Mesenchymal stem cell (in vitro differentiated cells and primary cell): ENCODE results near the gene KNL1.
A peak's percentile ranks its signal among the peaks of the same experiment; 100 is the strongest.

Source experiments
- DNase-seq: peaks from one replicate; pipeline ENCODE4 v3.0.0-alpha.2; 2013
- H2AFZ ChIP-seq: one replicate; pipeline ENCODE4 v1.6.1; 2013; ENCODE audit warnings: low read depth, mild to moderate bottlenecking, control low read depth, inconsistent platforms, low read length, moderate library complexity
- H2AK5ac ChIP-seq: 2 replicates; pipeline ENCODE4 v1.6.1; 2013; ENCODE audit warnings: low read length, moderate library complexity, mild to moderate bottlenecking, inconsistent platforms; ENCODE audit not compliant: severe bottlenecking
- H2BK120ac ChIP-seq: one replicate; pipeline ENCODE4 v1.6.1; 2013; ENCODE audit warnings: low read depth, mild to moderate bottlenecking, inconsistent platforms, low read length, moderate library complexity
- H2BK12ac ChIP-seq, 2 experiments: one replicate each; pipeline ENCODE4 v1.6.1; 2013; ENCODE audit warnings: inconsistent platforms in 2 of 2, low read length in 2 of 2, mild to moderate bottlenecking in 2 of 2, moderate library complexity in 2 of 2, control low read depth in 1 of 2
- H2BK15ac ChIP-seq: one replicate; pipeline ENCODE4 v1.6.1; 2013; ENCODE audit warnings: mild to moderate bottlenecking, low read depth, inconsistent platforms; ENCODE audit not compliant: poor library complexity, severe bottlenecking
- H2BK5ac ChIP-seq: 2 replicates; pipeline ENCODE4 v1.6.1; 2013; ENCODE audit warnings: low read depth, mild to moderate bottlenecking, low read length, control low read depth, inconsistent platforms; ENCODE audit not compliant: poor library complexity, severe bottlenecking
- H3K14ac ChIP-seq, 2 experiments: one replicate each; pipeline ENCODE4 v1.6.1; 2013; ENCODE audit warnings: inconsistent platforms in 2 of 2, low read length in 2 of 2, control low read depth in 1 of 2, mild to moderate bottlenecking in 1 of 2, moderate library complexity in 1 of 2
- H3K18ac ChIP-seq, 2 experiments: one replicate each; pipeline ENCODE4 v1.6.1; 2013; ENCODE audit warnings: inconsistent platforms in 2 of 2, low read length in 2 of 2, control low read depth in 1 of 2, low read depth in 1 of 2, mild to moderate bottlenecking in 1 of 2
- H3K23ac ChIP-seq, 2 experiments: one replicate each; pipeline ENCODE4 v1.6.1; 2013; ENCODE audit warnings: inconsistent platforms in 2 of 2, low read length in 2 of 2, mild to moderate bottlenecking in 2 of 2, moderate library complexity in 2 of 2, control low read depth in 1 of 2
- H3K27ac ChIP-seq: 2 replicates; pipeline ENCODE4 v1.5.1; 2013; ENCODE audit warnings: mild to moderate bottlenecking, moderate library complexity, low read length, control low read depth, inconsistent platforms; ENCODE audit not compliant: poor library complexity, severe bottlenecking
- H3K27me3 ChIP-seq, 2 experiments: 2 replicates each; pipeline versions ENCODE4 v1.6.1 to v1.7.0; 2013; ENCODE audit warnings: low read length in 2 of 2, mild to moderate bottlenecking in 2 of 2, moderate library complexity in 2 of 2, control low read depth in 1 of 2, inconsistent platforms in 1 of 2; ENCODE audit not compliant: control insufficient read depth in 1 of 2, insufficient read depth in 1 of 2
- H3K36me3 ChIP-seq, 2 experiments: 2 replicates each; pipeline versions ENCODE4 v1.6.1 to v1.7.0; 2013; ENCODE audit warnings: low read length in 2 of 2, control low read depth in 1 of 2, inconsistent platforms in 1 of 2, low read depth in 1 of 2, mild to moderate bottlenecking in 1 of 2; ENCODE audit not compliant: insufficient read depth in 2 of 2, control insufficient read depth in 1 of 2
- H3K4ac ChIP-seq, 2 experiments: one replicate each; pipeline ENCODE4 v1.6.1; 2013; ENCODE audit warnings: inconsistent platforms in 2 of 2, low read length in 2 of 2, mild to moderate bottlenecking in 2 of 2, moderate library complexity in 2 of 2, control low read depth in 1 of 2, low read depth in 1 of 2
- H3K4me1 ChIP-seq: 2 replicates; pipeline ENCODE4 v1.6.1; 2013; ENCODE audit warnings: low read depth, low read length, control low read depth; ENCODE audit not compliant: control insufficient read depth, insufficient read depth
- H3K4me2 ChIP-seq: 2 replicates; pipeline ENCODE4 v1.6.1; 2013; ENCODE audit warnings: low read length, mild to moderate bottlenecking, inconsistent platforms; ENCODE audit not compliant: poor library complexity, severe bottlenecking
- H3K4me3 ChIP-seq, 2 experiments: 2 replicates each; pipeline versions ENCODE4 v1.5.1 to v1.7.0; 2013; ENCODE audit warnings: low read length in 2 of 2, mild to moderate bottlenecking in 2 of 2, control low read depth in 1 of 2, low read depth in 1 of 2; ENCODE audit not compliant: insufficient read depth in 1 of 2
- H3K79me1 ChIP-seq: replicated peaks from 2 replicates; pipeline ENCODE4 v1.6.1; 2013; ENCODE audit warnings: mild to moderate bottlenecking, control low read depth, low read length, inconsistent platforms; ENCODE audit not compliant: poor library complexity, severe bottlenecking
- H3K9ac ChIP-seq: 2 replicates; pipeline ENCODE4 v1.7.0; 2013; ENCODE audit warnings: mild to moderate bottlenecking, low read length, moderate library complexity
- H3K9me3 ChIP-seq: 2 replicates; pipeline ENCODE4 v1.7.0; 2013; ENCODE audit warnings: mild to moderate bottlenecking, low read length; ENCODE audit not compliant: control insufficient read depth
- H4K8ac ChIP-seq: one replicate; pipeline ENCODE4 v1.6.1; 2013; ENCODE audit warnings: inconsistent platforms, mild to moderate bottlenecking, low read length, moderate library complexity
- H4K91ac ChIP-seq: one replicate; pipeline ENCODE4 v1.6.1; 2013; ENCODE audit warnings: mild to moderate bottlenecking, low read length, inconsistent platforms
- WGBS: methylation state at CpG from one replicate; pipeline ENCODE4 v1.1.7; 2013; ENCODE audit warnings: mixed read lengths; 5-methylcytosine and 5-hydroxymethylcytosine counted together

The KNL1 gene

DNA sequence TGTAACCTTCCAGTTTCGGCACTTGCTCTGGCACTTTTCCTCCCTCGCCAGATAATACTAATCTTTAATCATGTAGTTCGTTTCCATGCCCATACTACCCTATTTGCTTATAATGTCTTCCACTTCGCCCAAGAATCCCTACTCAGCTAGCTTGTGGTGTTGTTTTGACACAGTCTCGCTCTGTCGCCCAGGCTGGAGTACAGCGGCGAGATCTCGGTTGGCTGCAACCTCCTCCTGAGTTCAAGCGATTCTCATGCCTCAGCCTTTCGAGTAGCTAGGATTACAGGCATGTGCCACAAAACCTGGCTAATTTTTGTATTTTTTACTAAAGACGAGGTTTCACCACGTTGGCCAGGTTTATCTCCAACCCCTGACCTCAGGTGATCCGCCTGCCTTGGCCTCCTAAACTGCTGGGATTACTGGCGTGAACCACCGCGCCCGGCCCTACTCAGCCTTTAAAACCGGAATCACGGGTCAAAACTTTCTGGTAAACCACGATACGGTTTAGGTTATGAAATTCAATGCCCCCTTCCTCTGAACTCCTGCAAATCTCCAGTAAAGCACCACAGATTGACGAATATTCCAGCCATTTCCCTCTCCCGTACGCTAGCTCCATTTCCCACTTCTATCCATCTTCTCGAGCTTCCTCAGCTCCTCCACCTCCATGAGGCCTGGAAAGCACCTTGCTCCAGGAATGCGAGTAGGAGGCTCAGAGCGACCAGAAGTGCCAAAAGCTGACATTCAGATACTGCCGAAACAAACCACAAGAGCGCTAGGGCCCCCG is 100.0 kb downstream of the KNL1 start:
- Histone ChIP-seq H3K4me1 (peaks cover 9% of the 10 kb centered on the region), H2AK5ac (no peak overlapping the region)
- WGBS = 39% methylated on average over 31 of the region's 31 CpGs

DNA sequence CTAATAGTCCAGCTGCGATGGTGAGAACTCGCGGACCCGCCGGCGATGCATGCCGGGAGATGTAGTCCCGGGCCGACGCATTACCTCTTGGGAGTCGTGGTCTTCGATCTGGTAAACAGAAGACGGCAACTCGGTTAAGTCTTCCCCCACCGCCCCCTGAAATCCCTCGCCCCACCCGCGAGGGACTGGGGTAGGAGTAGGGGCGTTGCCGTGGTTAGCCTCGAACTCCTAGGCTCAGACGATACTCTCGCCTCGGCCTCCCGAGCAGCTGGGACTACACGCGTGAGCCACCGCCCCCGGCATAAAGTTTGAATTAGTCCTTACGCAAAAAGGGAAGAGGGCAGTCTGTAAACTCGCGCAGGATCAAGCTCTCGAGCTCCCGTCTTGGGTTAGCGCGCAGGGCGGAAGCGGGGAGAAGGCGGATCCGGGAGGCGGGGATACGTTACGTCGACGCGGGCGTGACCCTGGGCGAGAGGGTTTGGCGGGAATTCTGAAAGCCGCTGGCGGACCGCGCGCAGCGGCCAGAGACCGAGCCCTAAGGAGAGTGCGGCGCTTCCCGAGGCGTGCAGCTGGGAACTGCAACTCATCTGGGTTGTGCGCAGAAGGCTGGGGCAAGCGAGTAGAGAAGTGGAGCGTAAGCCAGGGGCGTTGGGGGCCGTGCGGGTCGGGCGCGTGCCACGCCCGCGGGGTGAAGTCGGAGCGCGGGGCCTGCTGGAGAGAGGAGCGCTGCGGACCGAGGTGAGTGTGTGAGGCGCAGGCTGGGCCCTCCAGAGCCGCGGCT is 100.8 kb downstream of the KNL1 start, which contains the start of gene RAD51:
Gene RAD51 (plus strand): TSS at position 487 of the 781 bp plus-strand sequence. CDS start 3,585 bp downstream, outside the sequence.
- H3K36me3 ChIP-seq = peaks cover 6 to 13% of the 10 kb centered on the region in 2 experiments
- H3K4me2 ChIP-seq = peak within 1 kb of the TSS; percentile 95
- peaks cover 11% of the 10 kb centered on the region for H3K79me1 ChIP-seq
- H2BK12ac ChIP-seq = no peak within 1 kb of the TSS
- WGBS = under 1% methylated on average over 60 of the region's 81 CpGs
- peak within 1 kb of the TSS; percentile 92 for H2AFZ ChIP-seq
- no peak within 1 kb of the TSS for H2BK15ac ChIP-seq
- H3K27ac ChIP-seq = peak within 1 kb of the TSS; percentile 99
- H3K9me3 ChIP-seq = no peaks in the 10 kb centered on the region
- H3K18ac ChIP-seq = peak within 1 kb of the TSS; percentile 91 to 97
- peak within 1 kb of the TSS; percentile 94 for H4K8ac ChIP-seq
- peaks cover 9% of the 10 kb centered on the region for H3K4me1 ChIP-seq
- peak within 1 kb of the TSS; percentile 93 to 96 for H3K4me3 ChIP-seq
- H3K27me3 ChIP-seq = no peaks in the 10 kb centered on the region
- H3K9ac ChIP-seq = peak within 1 kb of the TSS; percentile 98
- DNase-seq = peak; percentile 97
- H4K91ac ChIP-seq = peak within 1 kb of the TSS; percentile 91
- H2BK5ac ChIP-seq = peak within 1 kb of the TSS; percentile 52
- peak within 1 kb of the TSS; percentile 91 for H3K4ac ChIP-seq
- peak within 1 kb of the TSS in 1 of 2 experiments; percentile 99 for H3K14ac ChIP-seq
- H2AK5ac ChIP-seq = no peak within 1 kb of the TSS
- no peak within 1 kb of the TSS for H2BK120ac ChIP-seq
- H3K23ac ChIP-seq = peak within 1 kb of the TSS in 1 of 2 experiments; percentile 91

More for the DNA sequence above, 100.0 kb downstream of the KNL1 start:
- H3K4me3 ChIP-seq = peak overlapping the region; percentile 93 to 96
- H2BK120ac ChIP-seq = no peak overlapping the region
- no peak overlapping the region for H2BK12ac ChIP-seq
- H3K27me3 ChIP-seq = no peaks in the 10 kb centered on the region
- H2BK5ac ChIP-seq = no peak overlapping the region
- peak overlapping the region; percentile 45 for H4K8ac ChIP-seq
- peak overlapping the region; percentile 16 to 97 for H3K18ac ChIP-seq
- no peaks in the 10 kb centered on the region for H3K9me3 ChIP-seq
- H3K4me2 ChIP-seq = peak overlapping the region; percentile 86
- H3K9ac ChIP-seq = peak overlapping the region; percentile 98
- H3K14ac ChIP-seq = peak overlapping the region in 1 of 2 experiments; percentile 73
- H3K4ac ChIP-seq = peak overlapping the region in 1 of 2 experiments; percentile 65
- H3K79me1 ChIP-seq = peaks cover 11% of the 10 kb centered on the region
- H4K91ac ChIP-seq = no peak overlapping the region
- peak overlapping the region; percentile 91 for H2AFZ ChIP-seq
- H2BK15ac ChIP-seq = no peak overlapping the region
- H3K27ac ChIP-seq = peak overlapping the region; percentile 99
- H3K36me3 ChIP-seq = peaks cover 6 to 11% of the 10 kb centered on the region in 2 experiments
- H3K23ac ChIP-seq = no peak overlapping the region
- DNase-seq = no peak

- Histone ChIP-seq H3K27me3 (no peaks in the 10 kb centered on the region), H3K4me3 (peak overlapping the region; percentile 93 to 96), H3K14ac (peak overlapping the region in 1 of 2 experiments; percentile 96), H3K4me1 (peaks cover 9% of the 10 kb centered on the region), H3K27ac (no peak overlapping the region), H3K4ac (peak overlapping the region in 1 of 2 experiments; percentile 63), H2BK5ac (no peak overlapping the region), H2BK12ac (no peak overlapping the region), H3K4me2 (peak overlapping the region; percentile 95), H3K9me3 (no peaks in the 10 kb centered on the region), H4K8ac (peak overlapping the region; percentile 79), H2AFZ (peak overlapping the region; percentile 92), H4K91ac (peak overlapping the region; percentile 3), H2BK15ac (no peak overlapping the region), H3K36me3 (peaks cover 6 to 13% of the 10 kb centered on the region in 2 experiments), H2AK5ac (no peak overlapping the region), H2BK120ac (no peak overlapping the region), H3K79me1 (peaks cover 11% of the 10 kb centered on the region), H3K18ac (peak overlapping the region; percentile 31 to 71), H3K9ac (peak overlapping the region; percentile 98), H3K23ac (peak overlapping the region in 1 of 2 experiments; percentile 3)
- DNase-seq = peak; percentile 68
- 0% methylated on average over 22 of the region's 24 CpGs for WGBS
These were observed 101.4 kb downstream of the KNL1 start for GRCh38 chr15:40695469-40695890.
